HepG2 (cell line): ENCODE data around the gene KCNAB3.

Experiments used
- ATF7-NPFF ChIP-seq: sonication (generic); formaldehyde crosslinking; IDR thresholded peaks from 2 replicates; pipeline ENCODE4 v1.8.1; 2023; ENCODE audit warnings: mild to moderate bottlenecking, low read depth, missing genetic modification reagents, moderate library complexity
- ELF1 ChIP-seq: sonication (generic); formaldehyde crosslinking; IDR thresholded peaks from 2 replicates; pipeline ENCODE4 v1.4.0; 2020; ENCODE audit warnings: missing genetic modification reagents
- EZH2 ChIP-seq: conservative IDR thresholded peaks from 2 replicates; pipeline ENCODE4 v1.6.1; 2012; ENCODE audit warnings: mild to moderate bottlenecking, low read depth, low read length, moderate library complexity
- JUND ChIP-seq: sonication (generic); formaldehyde crosslinking; IDR thresholded peaks from 2 replicates; pipeline ENCODE4 v1.8.0; 2022; ENCODE audit warnings: mild to moderate bottlenecking, missing genetic modification reagents
- KDM5B ChIP-seq: sonication (generic); formaldehyde crosslinking; IDR thresholded peaks from 2 replicates; pipeline ENCODE4 v1.4.0; 2020; ENCODE audit warnings: missing genetic modification reagents, mild to moderate bottlenecking, borderline replicate concordance
- KLF6 ChIP-seq: IDR thresholded peaks from 2 replicates; pipeline ENCODE4 v1.8.0; 2016; ENCODE audit warnings: missing biosample characterization, missing genetic modification reagents
- TGIF2 ChIP-seq: IDR thresholded peaks from 2 replicates; pipeline ENCODE4 v1.6.1; 2016; ENCODE audit warnings: control low read depth, missing compliant biosample characterization
- ZBTB34 ChIP-seq: sonication (generic); formaldehyde crosslinking; IDR thresholded peaks from 2 replicates; pipeline ENCODE4 v1.8.0; 2022; ENCODE audit warnings: mild to moderate bottlenecking, missing genetic modification reagents
- ZNF24 ChIP-seq: fragments of 450-650 bp; IDR thresholded peaks from 2 replicates; pipeline ENCODE4 v1.6.1; 2017; ENCODE audit warnings: antibody characterized with exemption, mild to moderate bottlenecking
- ZSCAN20 ChIP-seq: sonication (generic); formaldehyde crosslinking; IDR thresholded peaks from 2 replicates; pipeline ENCODE4 v1.4.0; 2020; ENCODE audit warnings: missing genetic modification reagents, mild to moderate bottlenecking, borderline replicate concordance
- ZSCAN31 ChIP-seq: sonication (generic); formaldehyde crosslinking; IDR thresholded peaks from 2 replicates; pipeline ENCODE4 v1.5.0; 2020; ENCODE audit warnings: low read depth, mild to moderate bottlenecking, missing genetic modification reagents
- TF ChIP-seq, protein P1 (sequence below): sonication (generic); formaldehyde crosslinking; IDR thresholded peaks from 2 replicates; pipeline ENCODE4 v1.5.0; 2020; ENCODE audit warnings: mild to moderate bottlenecking, missing genetic modification reagents, moderate library complexity

DNA sequence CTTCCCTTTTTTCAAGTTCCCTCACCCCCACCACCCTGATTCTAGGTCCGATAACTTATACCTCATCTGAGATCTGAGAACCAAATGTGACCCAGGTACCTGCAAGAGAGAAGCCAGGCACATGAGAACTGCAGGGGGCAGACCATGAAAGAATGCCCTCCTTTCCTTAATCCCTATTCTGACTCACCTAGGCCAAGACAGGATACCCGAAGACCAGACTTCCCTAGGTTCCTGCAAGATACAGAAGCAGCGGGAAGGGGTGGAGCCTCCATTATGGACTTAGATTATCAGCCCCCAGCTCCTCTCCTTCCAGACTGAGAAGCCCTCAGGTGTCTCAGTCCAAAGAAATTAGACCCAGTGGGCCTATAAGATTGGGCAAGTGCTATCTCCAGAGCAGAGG is 2.1 kb downstream of the KCNAB3 start:
- TF ChIP-seq ELF1 (CRISPR knock-in tag) = no peak
- TF ChIP-seq ATF7-NPFF = no peak
- no peak for TF ChIP-seq ZBTB34
- TF ChIP-seq KDM5B (CRISPR knock-in tag) = no peak
- TF ChIP-seq, protein P1, sequence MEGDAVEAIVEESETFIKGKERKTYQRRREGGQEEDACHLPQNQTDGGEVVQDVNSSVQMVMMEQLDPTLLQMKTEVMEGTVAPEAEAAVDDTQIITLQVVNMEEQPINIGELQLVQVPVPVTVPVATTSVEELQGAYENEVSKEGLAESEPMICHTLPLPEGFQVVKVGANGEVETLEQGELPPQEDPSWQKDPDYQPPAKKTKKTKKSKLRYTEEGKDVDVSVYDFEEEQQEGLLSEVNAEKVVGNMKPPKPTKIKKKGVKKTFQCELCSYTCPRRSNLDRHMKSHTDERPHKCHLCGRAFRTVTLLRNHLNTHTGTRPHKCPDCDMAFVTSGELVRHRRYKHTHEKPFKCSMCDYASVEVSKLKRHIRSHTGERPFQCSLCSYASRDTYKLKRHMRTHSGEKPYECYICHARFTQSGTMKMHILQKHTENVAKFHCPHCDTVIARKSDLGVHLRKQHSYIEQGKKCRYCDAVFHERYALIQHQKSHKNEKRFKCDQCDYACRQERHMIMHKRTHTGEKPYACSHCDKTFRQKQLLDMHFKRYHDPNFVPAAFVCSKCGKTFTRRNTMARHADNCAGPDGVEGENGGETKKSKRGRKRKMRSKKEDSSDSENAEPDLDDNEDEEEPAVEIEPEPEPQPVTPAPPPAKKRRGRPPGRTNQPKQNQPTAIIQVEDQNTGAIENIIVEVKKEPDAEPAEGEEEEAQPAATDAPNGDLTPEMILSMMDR = no peak
- TF ChIP-seq TGIF2 (CRISPR knock-in tag) = no peak
- no peak for TF ChIP-seq ZNF24
- no peak for TF ChIP-seq KLF6
- no peak for TF ChIP-seq ZSCAN20
- no peak for TF ChIP-seq JUND (CRISPR knock-in tag)
- no peak for TF ChIP-seq EZH2
- TF ChIP-seq ZSCAN31 (CRISPR knock-in tag) = no peak
